Lower leg skin (tissue), 4 donors: ENCODE results near the gene TSPAN7. TPM values are rescaled to one million over a fixed set of nuclear protein-coding genes. Genes with fewer than 3 reads are reported as not detected.

Experiments used
- DNase-seq, 2 donors: peaks; one replicate each; pipeline ENCODE4 v3.0.0-alpha.2; 2019; ENCODE audit warnings: low spot score in 2 of 2
- H3K4me3 ChIP-seq: fragments of 200-600 bp; sonication (generic); 2 replicates; pipeline ENCODE4 v1.5.1; 2017; ENCODE audit warnings: mild to moderate bottlenecking, low read depth; ENCODE audit not compliant: poor library complexity, severe bottlenecking
- POLR2A ChIP-seq, 2 donors: fragments of 450-650 bp; IDR thresholded peaks; one replicate each; pipeline ENCODE4 v1.6.1; 2016 to 2017; ENCODE audit warnings: antibody characterized with exemption in 2 of 2, mild to moderate bottlenecking in 1 of 2, moderate library complexity in 1 of 2
- WGBS, 2 donors: methylation state at CpG; one replicate each; pipeline ENCODE4 v1.1.5; 2018; 5-methylcytosine and 5-hydroxymethylcytosine counted together
- intact Hi-C: fragments of 100-400 bp; cut with DNase I; formaldehyde crosslinking; loops from one replicate; pipeline ENCODE4 v1.15.0; 2023; ENCODE audit warnings: low total_unique reads
- total RNA-seq, 4 donors: library from RNA; depleted of rRNA; stranded (reverse); fragments of >200 nt; gene quantifications; one replicate each; pipeline ENCODE4 v1.1.0, GENCODE V29; 2016
- TF ChIP-seq, protein P1 (sequence below), 3 donors: fragments of 450-650 bp; IDR thresholded peaks; one replicate each; pipeline ENCODE4 v1.5.1; 2016; ENCODE audit warnings: antibody characterized with exemption in 3 of 3, mild to moderate bottlenecking in 3 of 3, moderate library complexity in 2 of 3

Gene TSPAN7
- total RNA-seq, 4 donors from 2014 or later: 7.0 to 31.3 (median 14.4) TPM

GRCh38 chrX:38649674-38650647 is 88.6 kb downstream of the TSPAN7 start:
- 81 to 86% methylated on average over 5 to 6 of the region's 6 CpGs for WGBS, 2 donors
- DNase-seq: no peak
- intact Hi-C loops: no loop called here
- TF ChIP-seq, protein P1, sequence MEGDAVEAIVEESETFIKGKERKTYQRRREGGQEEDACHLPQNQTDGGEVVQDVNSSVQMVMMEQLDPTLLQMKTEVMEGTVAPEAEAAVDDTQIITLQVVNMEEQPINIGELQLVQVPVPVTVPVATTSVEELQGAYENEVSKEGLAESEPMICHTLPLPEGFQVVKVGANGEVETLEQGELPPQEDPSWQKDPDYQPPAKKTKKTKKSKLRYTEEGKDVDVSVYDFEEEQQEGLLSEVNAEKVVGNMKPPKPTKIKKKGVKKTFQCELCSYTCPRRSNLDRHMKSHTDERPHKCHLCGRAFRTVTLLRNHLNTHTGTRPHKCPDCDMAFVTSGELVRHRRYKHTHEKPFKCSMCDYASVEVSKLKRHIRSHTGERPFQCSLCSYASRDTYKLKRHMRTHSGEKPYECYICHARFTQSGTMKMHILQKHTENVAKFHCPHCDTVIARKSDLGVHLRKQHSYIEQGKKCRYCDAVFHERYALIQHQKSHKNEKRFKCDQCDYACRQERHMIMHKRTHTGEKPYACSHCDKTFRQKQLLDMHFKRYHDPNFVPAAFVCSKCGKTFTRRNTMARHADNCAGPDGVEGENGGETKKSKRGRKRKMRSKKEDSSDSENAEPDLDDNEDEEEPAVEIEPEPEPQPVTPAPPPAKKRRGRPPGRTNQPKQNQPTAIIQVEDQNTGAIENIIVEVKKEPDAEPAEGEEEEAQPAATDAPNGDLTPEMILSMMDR (IDR thresholded peaks at IDR 0.05): no peak
- TF ChIP-seq POLR2A (IDR thresholded peaks at IDR 0.05): no peak
- no peak overlapping the region for H3K4me3 ChIP-seq

DNA sequence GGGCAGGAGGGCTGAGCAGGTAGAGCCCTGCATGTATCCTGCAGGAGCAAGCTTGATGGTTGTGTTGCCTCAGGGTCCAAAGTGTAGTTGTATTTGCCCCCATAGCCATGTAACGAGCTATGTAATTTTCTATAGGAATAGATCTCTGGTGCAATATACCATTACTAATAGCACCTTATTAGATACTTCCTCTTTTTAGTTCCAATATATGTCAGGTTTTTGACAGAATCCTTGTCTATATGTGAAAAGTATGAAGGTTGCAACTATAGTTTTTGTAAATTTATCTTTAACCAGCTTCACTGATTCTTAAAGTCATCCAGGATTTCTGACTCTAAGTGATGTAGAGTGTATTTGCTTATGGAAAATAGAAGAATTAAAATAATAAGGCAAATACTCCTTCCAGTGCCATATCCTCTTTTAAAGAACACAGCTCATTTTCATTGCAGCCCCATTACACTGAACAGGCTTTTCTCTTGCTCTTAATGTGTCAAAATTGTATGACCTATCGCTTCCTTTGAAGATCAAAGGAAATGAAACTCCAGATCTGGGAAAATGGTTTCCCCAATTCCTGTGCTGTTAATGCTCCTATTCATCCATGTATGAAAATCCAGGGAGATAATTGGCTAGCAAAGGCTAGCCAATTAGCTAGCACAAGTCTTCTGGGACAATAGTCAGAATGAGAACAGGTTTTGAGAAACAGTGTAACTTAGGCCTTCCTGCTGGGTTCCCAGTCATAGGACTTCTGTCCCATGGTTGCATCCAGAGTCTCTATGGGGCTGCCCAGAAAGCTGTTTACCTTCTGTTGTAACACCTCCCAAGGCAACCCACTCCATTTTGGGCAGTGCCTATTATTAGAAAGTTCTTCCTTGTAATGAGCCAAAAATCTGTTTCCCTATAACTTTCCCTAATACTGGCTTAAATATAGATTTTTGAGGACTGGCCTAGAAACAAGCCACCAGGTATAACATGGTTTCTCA is 90.6 kb downstream of the TSPAN7 start:
- no peak overlapping the region for H3K4me3 ChIP-seq
- no peak for DNase-seq
- TF ChIP-seq, protein P1 (IDR thresholded peaks at IDR 0.05): no peak
- no peak for TF ChIP-seq POLR2A (IDR thresholded peaks at IDR 0.05)
- whole genome bisulfite sequencing, 2 donors: 80 to 84% methylated on average over 2 of the region's 2 CpGs
- intact Hi-C loops: no loop called here

- TF ChIP-seq POLR2A (IDR thresholded peaks at IDR 0.05): no peak
- TF ChIP-seq, protein P1 (IDR thresholded peaks at IDR 0.05): no peak
- intact Hi-C loops: no loop called here
- H3K4me3 ChIP-seq: no peak overlapping the region
- no peak for DNase-seq
- WGBS, 2 donors: 77 to 91% methylated on average over 13 of the region's 13 CpGs
Observed at GRCh38 chrX:38652934-38653442, 91.6 kb downstream of the TSPAN7 start.

- 91 to 95% methylated on average over 1 of the region's 1 CpG for WGBS, 2 donors
- no peak for DNase-seq
- no peak overlapping the region for H3K4me3 ChIP-seq
- intact Hi-C loops: no loop called here
- TF ChIP-seq POLR2A (IDR thresholded peaks at IDR 0.05): no peak
- TF ChIP-seq, protein P1 (IDR thresholded peaks at IDR 0.05): no peak
Observed at GRCh38 chrX:38654302-38654701, 93.0 kb downstream of the TSPAN7 start.

- H3K4me3 ChIP-seq: no peak overlapping the region
- no peak for DNase-seq
- 62 to 79% methylated on average over 4 of the region's 4 CpGs for WGBS, 2 donors
- TF ChIP-seq, protein P1 (IDR thresholded peaks at IDR 0.05): no peak
- TF ChIP-seq POLR2A (IDR thresholded peaks at IDR 0.05): no peak
- intact Hi-C loops: no loop called here
Observed at GRCh38 chrX:38656350-38656915, 95.1 kb downstream of the TSPAN7 start.
